NCI-H2171 treated with DMSO at 0.1 percent for 48 hours (cell line): Measurements from ENCODE around the gene TAX1BP3.

ENCODE experiments used
- DNase-seq: peaks from one replicate; lab custom pipeline; 2025; lab: John Stamatoyannopoulos, UW

The TAX1BP3 gene

GRCh38 chr17:3688027-3688553 is 19.7 kb upstream of the TAX1BP3 start:
- peak; percentile 61 for DNase-seq

GRCh38 chr17:3685174-3685573 is 16.8 kb upstream of the TAX1BP3 start:
- peak; percentile 72 for DNase-seq

GRCh38 chr17:3683054-3683511 is 14.7 kb upstream of the TAX1BP3 start:
- no peak for DNase-seq

- DNase-seq: no peak
These were observed 13.7 kb upstream of the TAX1BP3 start for GRCh38 chr17:3682033-3682432.

- no peak for DNase-seq
These were observed 13.2 kb upstream of the TAX1BP3 start for GRCh38 chr17:3681565-3681964.

- no peak for DNase-seq
These were observed 12.7 kb upstream of the TAX1BP3 start for GRCh38 chr17:3681057-3681456.

- DNase-seq: no peak
These were observed 11.3 kb upstream of the TAX1BP3 start for GRCh38 chr17:3679531-3680126.

- no peak for DNase-seq
These were observed 10.6 kb upstream of the TAX1BP3 start for GRCh38 chr17:3678821-3679530.

GRCh38 chr17:3678095-3678820 is 9.9 kb upstream of the TAX1BP3 start:
- no peak for DNase-seq

GRCh38 chr17:3675886-3676285 is 7.5 kb upstream of the TAX1BP3 start:
- DNase-seq: no peak

GRCh38 chr17:3672571-3672970 is 4.2 kb upstream of the TAX1BP3 start:
- no peak for DNase-seq

- DNase-seq: no peak
These were observed 1.2 kb upstream of the TAX1BP3 start for GRCh38 chr17:3669548-3669947.

- DNase-seq: no peak
These were observed 638 bp upstream of the TAX1BP3 start for GRCh38 chr17:3669085-3669347.

- peak; percentile 48 for DNase-seq
These were observed 756 bp downstream of the TAX1BP3 start for GRCh38 chr17:3667366-3668278.

- DNase-seq: no peak
These were observed 1.9 kb downstream of the TAX1BP3 start for GRCh38 chr17:3666516-3666915.

- DNase-seq: no peak
These were observed 2.5 kb downstream of the TAX1BP3 start for GRCh38 chr17:3665834-3666233.

- DNase-seq: no peak
These were observed 5.0 kb downstream of the TAX1BP3 start for GRCh38 chr17:3663102-3664011.

- DNase-seq: no peak
These were observed 8.0 kb downstream of the TAX1BP3 start for GRCh38 chr17:3660311-3660891.

- DNase-seq: no peak
These were observed 8.8 kb downstream of the TAX1BP3 start for GRCh38 chr17:3659541-3660111.

GRCh38 chr17:3658784-3659449 is 9.5 kb downstream of the TAX1BP3 start:
- DNase-seq: no peak
